Measurements from ENCODE around the gene RASD1.

RASD1 gene

GRCh38 chr17:17496189-17497064 lies at the start of gene RASD1:
Gene RASD1, minus strand, starts transcription at chr17:17496395. Its CDS starts 214 bp downstream, at chr17:17496181.
- DNase-seq (ENCODE audit: low read depth, low spot score): no peak

- DNase-seq (ENCODE audit: low read depth, low spot score): no peak
Observed at GRCh38 chr17:17545984-17546383, 49.8 kb upstream of the RASD1 start.

GRCh38 chr17:17545031-17545820 lies 49.0 kb upstream of the RASD1 start:
- no peak for DNase-seq (ENCODE audit: low read depth, low spot score)

- no peak for DNase-seq (ENCODE audit: low read depth, low spot score)
Observed at GRCh38 chr17:17542906-17543635, 46.9 kb upstream of the RASD1 start.

- DNase-seq (ENCODE audit: low read depth, low spot score): no peak
Observed at GRCh38 chr17:17541640-17542001, 45.4 kb upstream of the RASD1 start.

- DNase-seq (ENCODE audit: low read depth, low spot score): no peak
Observed at GRCh38 chr17:17540935-17541639, 44.9 kb upstream of the RASD1 start.

- no peak for DNase-seq (ENCODE audit: low read depth, low spot score)
Observed at GRCh38 chr17:17540278-17540906, 44.2 kb upstream of the RASD1 start.

GRCh38 chr17:17539591-17539990 lies 43.4 kb upstream of the RASD1 start:
- no peak for DNase-seq (ENCODE audit: low read depth, low spot score)

- DNase-seq (ENCODE audit: low read depth, low spot score): no peak
Observed at GRCh38 chr17:17538417-17539391, 42.5 kb upstream of the RASD1 start.

- no peak for DNase-seq (ENCODE audit: low read depth, low spot score)
Observed at GRCh38 chr17:17537311-17538099, 41.3 kb upstream of the RASD1 start.

- no peak for DNase-seq (ENCODE audit: low read depth, low spot score)
Observed at GRCh38 chr17:17536702-17537101, 40.5 kb upstream of the RASD1 start.

GRCh38 chr17:17535957-17536356 lies 39.8 kb upstream of the RASD1 start:
- no peak for DNase-seq (ENCODE audit: low read depth, low spot score)

- no peak for DNase-seq (ENCODE audit: low read depth, low spot score)
Observed at GRCh38 chr17:17533901-17534441, 37.8 kb upstream of the RASD1 start.

- DNase-seq (ENCODE audit: low read depth, low spot score): no peak
Observed at GRCh38 chr17:17532991-17533390, 36.8 kb upstream of the RASD1 start.

GRCh38 chr17:17531156-17531555 lies 35.0 kb upstream of the RASD1 start:
- no peak for DNase-seq (ENCODE audit: low read depth, low spot score)

GRCh38 chr17:17528696-17529652 lies 32.8 kb upstream of the RASD1 start:
- DNase-seq (ENCODE audit: low read depth, low spot score): no peak

- no peak for DNase-seq (ENCODE audit: low read depth, low spot score)
Observed at GRCh38 chr17:17527956-17528500, 31.8 kb upstream of the RASD1 start.

Data from iPS DF 19.7 (cell line).